G401.6 (cell line): ENCODE data around the gene RAB22A.
"Not testable (repeated sequence)": the region's sequence is repeated elsewhere in the genome, so short reads cannot be mapped to it uniquely, and the experiment has no call there.

Experiments
- FAIRE-seq: peaks from 2 replicates; lab custom pipeline; 2012; peaks lifted over from hg19 to GRCh38; lab: Jason Lieb, UNC

RAB22A gene

DNA sequence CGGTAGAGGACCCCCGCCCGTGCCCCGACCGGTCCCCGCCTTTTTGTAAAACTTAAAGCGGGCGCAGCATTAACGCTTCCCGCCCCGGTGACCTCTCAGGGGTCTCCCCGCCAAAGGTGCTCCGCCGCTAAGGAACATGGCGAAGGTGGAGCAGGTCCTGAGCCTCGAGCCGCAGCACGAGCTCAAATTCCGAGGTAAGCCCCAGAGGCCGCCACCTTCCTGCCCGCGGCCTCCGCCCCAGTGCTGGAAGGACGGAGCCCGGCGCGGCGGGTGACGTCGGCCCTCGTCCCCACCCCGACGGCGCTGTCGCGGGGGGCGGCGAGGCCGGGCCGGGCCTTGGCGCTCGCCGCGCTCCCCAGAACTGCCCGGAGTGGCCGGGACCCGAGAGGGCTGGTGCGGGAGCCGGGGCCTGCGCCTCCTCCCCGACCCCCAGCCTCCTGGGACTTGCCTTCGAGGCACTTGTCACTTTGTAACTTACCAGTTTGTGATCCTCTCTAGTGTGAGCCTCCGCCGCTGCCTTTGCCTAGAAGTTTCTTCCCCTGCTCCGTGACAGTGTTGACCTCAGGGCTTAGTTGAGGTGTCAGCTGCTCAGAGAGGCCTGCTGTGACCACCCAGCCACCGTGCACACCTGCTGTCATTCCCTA, 79.9 kb downstream of the RAB22A start:
- FAIRE-seq: no peak

DNA sequence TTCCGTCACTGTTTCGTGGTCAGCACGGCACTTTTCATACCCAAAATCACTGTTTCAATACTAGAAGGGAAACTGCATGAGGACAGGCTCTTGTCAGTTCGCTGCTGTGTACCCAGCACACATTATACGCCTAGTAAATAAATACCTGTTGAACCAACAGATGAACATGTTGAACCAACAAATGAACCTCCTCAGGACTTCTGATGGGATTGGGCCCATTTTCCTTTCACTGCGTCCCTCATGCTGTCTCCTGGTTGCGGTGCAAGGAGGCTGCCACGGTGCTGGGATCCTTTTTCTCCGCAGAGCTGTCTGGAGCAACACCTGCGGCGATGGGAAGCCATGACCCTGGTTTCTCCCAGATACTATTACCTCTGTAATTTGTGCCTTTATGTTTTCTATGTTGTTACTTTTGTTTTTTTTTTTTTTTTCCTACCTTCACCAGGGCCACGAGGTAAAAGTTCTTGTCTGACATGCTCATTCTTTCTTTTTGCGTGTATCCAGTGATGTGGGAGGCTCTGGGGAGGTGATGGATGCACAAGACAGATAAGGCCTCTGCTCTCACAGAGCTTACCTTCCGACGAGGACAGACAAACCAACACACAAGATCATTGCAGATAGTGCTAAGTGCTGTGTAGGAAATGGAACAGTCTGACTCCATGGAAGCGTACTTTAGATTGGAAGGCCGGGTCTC, 80.6 kb downstream of the RAB22A start:
- no peak for FAIRE-seq

DNA sequence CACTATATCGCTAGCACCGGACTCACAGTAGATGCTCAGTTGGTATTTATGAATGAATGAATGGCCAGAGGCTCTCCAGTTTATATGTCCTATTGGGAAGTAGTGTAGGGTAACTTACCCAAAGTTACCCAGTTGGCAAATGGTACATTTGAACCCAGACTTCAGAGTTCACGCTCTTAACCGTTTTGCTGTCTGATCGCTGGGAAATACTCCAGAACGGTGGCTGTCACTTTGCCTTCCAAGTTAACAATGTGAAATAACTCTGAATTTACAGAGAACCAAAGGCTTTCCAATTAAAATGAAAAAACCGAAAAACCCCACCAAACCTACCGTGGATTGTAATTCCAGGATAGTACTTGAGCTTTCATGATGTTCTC, 81.1 kb downstream of the RAB22A start:
- no peak for FAIRE-seq

DNA sequence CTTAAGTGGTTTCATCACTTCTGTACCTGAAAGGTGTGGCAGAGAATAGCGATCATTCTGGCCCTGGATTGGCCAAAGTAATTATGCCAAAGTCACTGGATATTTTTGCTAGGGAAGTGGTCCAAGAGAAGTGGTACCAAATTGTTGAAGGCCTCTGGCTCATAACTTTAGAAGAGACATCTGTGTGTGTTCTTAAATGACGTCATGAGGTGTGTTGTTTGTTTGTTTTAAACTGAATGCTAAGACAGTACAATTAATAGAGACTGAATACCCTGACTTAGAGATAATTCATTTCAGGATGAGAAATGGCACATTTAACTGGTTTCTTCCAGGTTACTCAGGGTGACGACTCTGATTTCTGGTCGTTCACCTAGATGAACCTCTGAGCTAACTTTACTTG, 82.8 kb downstream of the RAB22A start:
- no peak for FAIRE-seq

DNA sequence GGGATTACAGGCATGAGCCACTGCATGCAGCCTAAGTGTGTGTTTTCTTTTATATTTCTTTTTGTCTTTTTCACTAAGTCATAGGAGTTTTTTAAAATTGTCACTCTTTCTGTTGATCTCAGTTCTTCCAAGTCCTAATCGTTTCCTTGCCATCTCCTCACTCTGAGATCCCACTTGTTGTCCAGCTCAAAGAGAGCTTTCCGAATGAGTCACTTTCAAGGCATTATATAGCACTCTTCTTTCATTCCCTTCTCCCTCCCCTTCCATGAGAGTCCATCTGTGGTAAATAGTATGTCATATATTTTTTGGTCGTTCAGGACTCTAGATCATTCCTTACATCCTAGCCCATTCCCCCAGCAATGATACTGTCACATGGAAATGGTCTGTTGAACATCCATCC, 83.8 kb downstream of the RAB22A start:
- FAIRE-seq: no peak

DNA sequence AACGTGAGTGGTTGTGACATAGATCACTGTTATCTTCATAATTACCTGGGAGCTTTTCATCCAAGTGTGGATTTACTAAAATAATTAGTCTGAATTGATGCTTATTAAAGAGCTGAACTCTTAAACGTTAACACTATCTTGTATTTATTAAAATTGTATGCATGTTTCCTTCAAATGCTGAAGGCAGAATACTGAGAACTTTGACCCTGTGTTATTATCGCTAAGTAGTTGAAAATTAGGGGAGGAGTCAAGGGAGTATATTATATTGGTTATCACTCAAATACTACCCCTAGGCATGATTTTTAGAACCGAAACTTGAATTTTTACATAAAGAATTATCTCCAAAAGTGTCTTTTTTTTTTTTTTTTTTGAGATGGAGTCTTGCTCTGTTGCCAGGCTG, 85.3 kb downstream of the RAB22A start:
- FAIRE-seq: no peak

DNA sequence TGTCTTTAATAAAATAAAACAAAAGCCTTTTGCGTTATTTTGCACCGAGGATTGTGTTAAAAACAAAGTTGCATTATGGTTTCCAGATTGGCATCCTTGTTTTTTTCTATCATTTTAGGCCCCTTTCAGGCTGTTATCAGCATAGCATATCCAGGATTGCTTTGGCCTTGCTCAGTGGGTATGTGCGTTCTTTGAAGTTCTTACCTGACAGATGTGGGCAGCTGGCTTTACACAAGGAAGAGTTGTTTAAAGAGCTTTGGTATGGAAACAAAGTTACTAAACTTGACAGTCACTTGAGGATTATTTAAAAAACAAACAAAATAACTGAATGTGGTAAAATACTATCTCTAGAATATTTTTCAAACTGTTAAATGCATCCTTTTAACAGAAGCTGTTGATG, 86.1 kb downstream of the RAB22A start:
- FAIRE-seq: no peak

DNA sequence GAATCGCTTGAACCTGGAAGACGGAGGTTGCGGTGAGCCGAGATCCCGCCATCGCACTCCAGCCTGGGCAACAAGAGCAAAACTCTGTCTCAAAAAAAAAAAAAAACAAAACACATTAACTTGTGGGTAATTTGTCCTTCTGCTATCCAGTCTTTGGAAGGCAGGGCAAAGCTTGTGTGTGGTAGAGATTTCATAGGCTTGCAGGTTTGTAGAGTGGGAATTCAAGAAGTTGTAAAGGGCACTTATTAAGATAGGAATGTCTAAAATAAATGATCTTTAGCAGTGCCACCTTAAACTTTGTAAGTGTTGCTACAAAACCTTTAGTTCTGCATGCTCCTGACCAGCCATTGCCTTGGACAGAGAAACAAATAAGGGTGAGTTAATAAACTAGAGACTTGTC, 87.9 kb downstream of the RAB22A start:
- FAIRE-seq: no peak

DNA sequence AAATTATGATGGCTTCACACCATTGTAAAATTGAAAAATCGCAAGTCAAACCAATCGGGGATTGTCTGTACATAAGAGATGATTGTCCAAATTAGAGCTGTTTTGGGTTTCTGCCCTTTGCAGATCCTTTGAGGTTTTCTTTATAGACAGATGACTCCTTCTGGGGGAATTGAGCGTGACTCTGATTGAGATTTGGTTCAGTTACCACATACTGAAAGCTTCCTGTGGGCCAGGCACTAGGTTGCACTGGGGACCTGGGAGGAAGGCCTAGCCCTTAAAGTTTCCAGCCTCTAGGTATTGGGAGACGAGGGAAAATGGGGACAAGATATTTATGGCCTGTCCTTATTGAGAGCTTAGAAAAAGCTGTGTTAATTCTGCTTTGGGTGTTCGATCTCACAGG, 88.7 kb downstream of the RAB22A start:
- no peak for FAIRE-seq

DNA sequence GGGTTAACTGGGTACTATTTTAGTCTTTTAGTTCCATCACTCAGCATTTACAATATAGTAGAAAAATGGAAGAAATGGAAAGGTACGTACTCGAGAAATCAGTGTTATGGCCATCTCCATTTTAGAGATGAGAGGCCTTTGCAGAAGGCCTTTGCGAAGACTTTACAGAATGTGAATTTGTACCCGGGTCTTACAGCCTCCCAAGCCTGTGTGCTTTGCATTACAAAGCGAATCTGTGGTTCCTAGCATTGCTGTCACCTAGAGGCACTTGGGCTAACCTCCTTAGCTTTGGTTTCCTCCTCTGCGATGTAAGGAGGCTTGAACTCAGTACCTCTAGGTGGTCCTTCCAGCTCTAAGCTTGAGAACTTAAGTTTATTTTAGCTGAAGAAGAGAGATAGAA, 90.4 kb downstream of the RAB22A start:
- no peak for FAIRE-seq

DNA sequence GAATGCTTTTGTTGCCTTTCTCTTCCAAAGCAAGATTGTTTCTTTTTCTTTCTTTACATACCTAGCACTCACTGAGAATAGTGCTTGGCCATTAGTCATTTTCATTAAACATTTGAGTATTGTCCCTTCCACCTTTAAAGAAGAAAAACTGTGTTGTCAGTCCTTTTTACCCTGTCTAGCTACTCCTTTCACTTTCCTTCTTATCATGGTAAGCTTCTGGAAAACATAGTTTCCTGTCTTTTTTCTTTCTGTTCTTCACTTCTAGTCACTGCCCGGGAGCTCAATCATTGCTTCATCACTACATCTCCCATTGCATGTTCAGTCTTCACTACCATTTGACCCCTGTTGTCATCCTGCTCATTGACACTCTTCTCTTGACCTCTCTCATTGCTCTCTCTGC, 91.6 kb downstream of the RAB22A start:
- FAIRE-seq: no peak

DNA sequence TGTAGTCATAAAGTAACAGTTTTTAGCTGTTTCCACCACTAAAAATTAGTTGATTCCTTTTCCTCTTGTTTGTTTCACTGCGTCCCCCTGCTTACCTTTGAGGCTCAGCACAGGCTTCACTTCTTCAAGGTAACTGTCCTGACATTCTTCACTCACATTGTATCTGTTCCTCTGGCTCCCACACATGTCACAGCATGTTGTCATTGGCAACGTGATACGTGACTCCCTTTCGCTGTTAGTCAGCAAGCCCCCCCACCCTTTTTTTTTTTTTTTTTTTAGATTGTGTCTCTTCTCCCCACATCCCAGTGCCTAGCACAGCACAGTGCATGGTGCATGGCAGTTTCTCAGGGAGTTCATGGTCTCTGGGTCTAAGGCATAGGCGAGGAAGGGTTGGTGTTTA, 92.8 kb downstream of the RAB22A start:
- no peak for FAIRE-seq

DNA sequence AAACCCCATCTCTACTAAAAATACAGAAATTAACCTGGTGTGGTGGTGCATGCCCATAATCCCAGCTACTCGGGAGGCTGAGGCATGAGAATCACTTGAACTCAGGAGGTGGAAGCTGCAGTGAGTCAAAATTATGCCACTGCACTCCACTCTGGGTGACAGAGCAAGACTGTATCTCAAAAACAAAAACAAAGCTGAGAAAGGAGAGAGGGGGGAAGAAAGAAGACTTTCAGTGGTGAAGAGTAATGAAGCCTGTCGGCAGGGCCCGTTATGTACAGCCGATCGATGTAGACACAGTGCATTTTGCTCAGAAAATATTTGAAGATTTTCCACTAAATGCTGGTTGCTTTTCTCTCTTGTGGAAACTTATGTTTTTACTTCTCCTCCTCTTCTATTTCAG, 93.3 kb downstream of the RAB22A start:
- FAIRE-seq: no peak

DNA sequence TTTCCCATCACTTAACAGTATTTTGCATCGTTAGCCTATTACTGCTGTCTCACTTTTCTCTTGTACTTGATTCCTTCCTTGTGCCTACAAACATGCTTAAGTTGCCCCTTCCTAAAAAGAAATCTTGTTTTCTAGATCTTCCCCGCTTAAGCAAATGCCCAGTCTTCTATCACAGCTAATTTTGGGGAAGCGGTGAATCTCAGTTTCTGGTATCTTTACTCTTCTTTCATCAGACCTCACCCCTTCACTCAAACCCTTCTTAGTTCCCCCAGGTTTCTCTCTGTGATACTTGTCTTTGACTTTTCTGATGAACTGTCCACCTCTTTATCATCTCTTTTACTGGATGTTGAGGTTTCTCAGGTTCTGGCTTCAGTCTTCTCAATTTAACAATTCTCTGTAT, 93.8 kb downstream of the RAB22A start:
- no peak for FAIRE-seq

DNA sequence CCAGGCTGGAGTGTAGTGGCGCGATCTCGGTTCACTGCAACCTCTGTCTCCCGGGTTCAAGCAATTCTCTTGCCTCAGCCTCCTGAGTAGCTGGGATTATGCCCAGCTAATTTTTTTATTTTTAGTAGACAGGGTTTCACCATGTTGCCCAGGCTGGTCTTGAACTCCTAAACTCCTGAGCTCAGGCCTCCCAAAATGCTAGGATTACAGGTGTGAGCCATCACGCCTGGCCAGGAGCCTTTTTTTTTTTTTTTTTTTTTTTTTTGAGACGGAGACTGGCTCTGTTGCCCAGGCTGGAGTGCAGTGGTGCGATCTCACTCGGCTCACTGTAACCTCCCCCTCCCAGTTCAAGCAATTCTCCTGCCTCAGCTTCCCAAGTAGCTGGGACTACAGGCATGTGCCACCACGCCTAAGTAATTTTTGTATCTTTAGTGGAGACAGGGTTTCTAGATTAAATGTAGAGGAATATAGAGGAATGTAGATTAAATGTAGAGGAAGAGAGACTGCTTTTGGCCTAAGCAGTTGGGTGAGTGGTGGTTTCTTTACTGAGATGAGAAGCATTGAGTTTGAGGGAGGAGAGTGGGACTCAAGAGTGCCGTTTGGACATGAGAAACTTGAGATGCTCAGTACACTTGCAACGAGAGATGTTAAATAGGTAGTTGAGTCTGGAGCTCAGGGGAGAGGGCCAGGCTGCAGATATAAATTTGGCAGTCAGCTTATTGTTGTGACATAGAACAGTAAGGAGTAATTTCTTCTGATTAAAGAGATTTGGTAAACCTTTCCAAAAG, 96.2 kb downstream of the RAB22A start:
- FAIRE-seq: no peak

DNA sequence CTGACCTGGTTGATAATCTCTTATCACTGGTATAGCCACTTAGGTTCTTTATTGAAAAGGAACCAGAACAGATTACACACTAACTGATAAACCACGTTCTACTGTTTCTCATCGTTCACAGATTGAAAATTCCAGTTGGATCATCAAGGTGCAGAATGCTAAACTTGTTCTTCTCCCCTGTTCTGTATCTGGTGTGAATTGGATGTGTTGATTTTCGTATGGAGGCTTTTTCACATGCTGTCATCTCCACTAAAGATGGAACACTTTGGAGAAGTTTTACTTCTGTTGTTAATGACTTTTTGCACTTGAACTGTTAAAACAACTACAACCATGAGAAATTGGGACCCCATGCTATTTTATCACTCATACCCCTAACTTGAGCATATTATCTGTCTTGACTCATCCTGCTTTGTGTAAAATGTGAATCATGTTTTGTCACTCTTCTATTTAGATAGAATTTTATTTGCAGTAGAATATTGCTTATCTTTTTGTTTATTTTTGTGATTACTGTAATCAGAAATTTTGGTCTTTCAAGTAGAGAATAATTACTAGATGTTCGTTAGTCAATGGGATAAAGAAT, 97.0 kb downstream of the RAB22A start:
- FAIRE-seq: no peak

DNA sequence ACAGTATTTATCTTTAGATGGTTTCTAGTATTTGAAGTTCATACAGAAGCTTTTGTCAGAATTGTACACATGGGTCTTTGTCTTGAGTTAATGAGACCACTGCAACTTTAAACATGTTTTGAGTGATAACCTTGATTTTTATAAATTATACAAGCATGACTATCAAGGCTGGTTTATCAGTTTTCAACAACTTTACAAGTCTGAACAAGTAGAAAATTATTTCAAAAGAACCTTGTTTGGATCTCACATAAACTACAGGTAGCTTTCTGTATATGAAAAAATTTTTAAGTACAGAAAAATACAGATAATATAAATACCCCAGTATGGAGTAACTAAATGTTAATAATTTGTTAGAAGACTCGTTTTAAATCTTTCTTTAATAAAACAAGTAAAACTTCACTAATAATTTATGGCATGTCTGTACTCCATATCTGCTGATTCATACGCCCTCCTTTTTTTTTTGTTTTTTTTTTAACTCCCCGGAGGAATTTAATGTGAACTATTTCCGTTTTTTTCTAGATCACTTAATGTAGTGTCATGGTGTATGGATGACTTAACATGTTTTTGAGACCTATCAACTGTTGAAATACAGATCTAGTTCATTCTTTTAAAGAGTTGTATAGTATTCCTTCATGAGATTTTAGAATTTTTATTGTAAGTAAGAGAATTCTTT, 97.8 kb downstream of the RAB22A start:
- FAIRE-seq: no peak

DNA sequence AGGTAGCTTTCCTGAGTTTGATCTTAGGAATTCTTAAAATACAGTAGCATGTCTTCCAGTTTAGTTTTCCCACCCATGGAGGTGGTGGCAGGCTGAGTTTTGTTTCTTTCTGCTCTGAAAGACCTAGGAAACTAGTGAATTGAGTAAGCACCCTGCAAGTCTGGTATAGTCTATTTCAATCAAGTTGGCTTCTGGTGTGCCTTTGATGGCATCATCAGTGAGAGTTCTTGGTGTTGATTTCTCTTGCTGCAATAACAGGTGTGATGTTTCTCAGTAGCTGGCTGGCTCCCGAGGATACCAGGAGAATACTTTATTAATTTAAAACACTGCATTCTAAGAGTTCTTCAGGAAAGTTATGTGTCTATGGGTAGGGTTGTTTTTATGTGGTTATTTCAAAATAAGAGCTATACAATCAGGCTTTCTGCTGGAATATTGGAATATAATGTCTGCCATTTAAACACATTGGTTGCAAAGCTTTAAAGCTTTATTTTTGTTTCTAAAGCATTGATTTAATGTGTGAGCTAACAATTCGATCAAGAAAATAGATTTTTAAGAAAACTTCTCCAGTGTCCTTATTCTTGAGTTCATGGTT, 98.5 kb downstream of the RAB22A start:
- FAIRE-seq: no peak

DNA sequence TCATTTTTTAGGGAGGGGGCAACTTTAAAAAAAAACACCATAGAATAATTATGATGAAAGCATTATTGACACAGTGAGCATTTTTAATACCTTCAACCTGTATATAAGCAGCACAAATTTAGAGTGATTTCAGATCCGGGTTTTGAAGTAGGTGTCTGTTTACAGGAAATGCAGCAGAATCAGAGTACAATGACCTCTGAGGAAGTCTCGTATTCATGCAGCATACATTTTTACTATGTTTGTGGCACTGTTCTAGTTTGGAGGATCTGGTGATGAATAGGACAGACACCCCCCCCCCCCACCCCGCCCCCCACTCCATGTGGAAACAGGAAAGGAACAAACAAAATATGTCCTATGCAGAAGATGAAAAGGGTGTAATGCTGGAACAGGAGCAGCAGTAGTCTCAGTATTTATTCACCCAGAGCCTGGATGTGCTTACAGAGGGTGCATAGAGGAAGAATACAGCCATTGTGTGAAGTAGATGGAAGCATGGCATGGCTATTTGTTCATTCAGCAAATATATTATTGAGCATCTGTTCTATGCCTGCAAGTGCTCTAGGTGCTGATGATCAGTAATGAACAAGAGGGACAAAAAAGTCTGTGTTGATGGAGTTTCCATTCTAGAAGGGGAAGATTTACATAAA, 99.2 kb downstream of the RAB22A start:
- no peak for FAIRE-seq

DNA sequence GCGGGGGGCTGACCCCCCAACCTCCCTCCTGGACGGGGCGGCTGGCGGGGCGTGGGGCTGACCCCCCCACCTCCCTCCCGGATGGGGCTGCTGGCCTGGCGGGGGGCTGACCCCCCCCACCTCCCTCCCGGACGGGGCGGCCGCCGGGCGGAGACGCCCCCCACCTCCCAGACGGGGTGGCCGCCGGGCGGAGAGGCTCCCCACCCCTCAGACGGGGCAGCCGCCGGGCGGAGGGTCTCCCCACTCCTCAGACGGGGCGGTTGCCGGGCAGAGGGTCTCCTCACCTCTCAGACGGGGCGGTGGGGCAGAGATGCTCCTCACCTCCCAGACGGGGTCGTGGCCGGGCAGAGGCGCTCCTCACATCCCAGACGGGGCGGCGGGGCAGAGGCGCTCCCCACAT, 104.7 kb downstream of the RAB22A start:
- not testable (repeated sequence) for FAIRE-seq

DNA sequence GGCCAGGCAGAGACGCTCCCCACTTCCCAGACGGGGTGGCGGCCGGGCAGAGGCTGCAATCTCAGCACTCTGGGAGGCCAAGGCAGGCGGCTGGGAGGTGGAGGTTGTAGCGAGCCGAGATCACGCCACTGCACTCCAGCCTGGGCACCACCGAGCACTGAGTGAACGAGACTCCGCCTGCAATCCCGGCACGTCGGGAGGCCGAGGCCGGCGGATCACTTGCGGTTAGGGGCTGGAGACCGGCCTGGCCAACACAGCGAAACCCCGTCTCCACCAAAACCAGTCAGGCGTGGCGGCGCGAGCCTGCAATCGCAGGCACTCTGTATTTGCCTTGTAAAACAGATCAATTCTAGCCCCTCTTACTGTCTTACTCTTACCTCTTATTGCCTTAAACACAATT, 105.3 kb downstream of the RAB22A start:
- FAIRE-seq: not testable (repeated sequence)

DNA sequence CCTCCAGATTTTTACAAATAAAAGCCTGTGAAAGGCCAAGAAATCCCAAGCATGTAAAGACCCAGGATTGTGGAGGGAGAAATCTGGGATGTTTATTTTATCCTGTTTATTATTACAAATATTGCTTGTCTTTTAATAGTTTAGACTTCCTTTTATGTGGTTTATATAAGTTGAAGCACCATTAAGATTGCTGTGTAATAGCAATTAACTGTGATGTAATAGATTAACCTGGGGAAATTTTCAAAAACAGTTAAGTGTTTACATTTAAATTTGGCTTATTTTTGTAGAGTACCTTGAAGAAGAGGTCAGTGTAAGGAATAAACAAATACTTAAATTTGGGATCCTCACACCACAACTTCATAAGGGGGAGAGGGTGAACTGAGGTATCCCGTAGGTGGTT, 106.5 kb downstream of the RAB22A start:
- FAIRE-seq: no peak
